ELR (cell line): ENCODE measurements around the gene VAMP4.
A peak's percentile ranks its signal among the peaks of the same experiment; 100 is the strongest.
"Not testable (repeated sequence)": the region's sequence is repeated elsewhere in the genome, so short reads cannot be mapped to it uniquely, and the experiment has no call there.

Experiments
- DNase-seq: peaks from one replicate; pipeline ENCODE4 v3.0.0-alpha.2; 2015; ENCODE audit warnings: low read depth

Gene VAMP4

DNA sequence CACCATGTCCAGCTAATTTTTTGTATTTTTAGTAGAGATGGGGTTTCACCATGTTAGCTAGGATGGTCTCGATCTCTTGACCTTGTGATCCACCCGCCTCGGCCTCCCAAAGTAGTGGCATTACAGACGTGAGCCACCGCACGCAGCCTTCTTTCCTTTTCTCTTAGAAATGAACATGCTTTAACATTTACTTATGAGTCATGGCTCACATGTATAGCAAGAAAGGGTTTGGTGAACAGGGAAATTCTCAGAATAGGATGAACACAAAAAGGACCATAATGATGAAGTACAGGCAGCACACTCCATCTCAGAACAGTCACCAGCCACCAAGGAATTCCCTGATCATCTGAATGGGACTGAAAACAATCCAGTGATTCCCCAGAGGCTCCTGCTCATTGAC lies 9.4 kb upstream of the VAMP4 start:
- DNase-seq, result no peak

DNA sequence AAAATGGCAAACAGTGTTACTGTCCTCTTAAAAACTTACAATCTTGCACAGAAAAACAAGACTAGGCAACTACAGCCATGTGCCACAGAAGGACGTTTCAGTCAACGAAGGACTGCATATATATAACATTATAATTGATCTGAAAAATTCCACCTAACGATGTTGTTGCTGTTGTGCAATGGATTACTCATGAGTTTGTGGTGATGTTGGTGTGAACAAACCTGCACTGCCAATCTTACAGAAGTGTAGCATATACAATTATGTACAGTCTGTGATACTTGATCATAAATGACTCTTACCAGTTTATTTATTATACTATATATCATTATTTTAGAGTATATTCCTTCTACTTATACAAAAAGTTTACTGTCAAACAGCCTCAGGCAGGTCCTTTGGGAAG lies 6.8 kb upstream of the VAMP4 start:
- no peak for DNase-seq

DNA sequence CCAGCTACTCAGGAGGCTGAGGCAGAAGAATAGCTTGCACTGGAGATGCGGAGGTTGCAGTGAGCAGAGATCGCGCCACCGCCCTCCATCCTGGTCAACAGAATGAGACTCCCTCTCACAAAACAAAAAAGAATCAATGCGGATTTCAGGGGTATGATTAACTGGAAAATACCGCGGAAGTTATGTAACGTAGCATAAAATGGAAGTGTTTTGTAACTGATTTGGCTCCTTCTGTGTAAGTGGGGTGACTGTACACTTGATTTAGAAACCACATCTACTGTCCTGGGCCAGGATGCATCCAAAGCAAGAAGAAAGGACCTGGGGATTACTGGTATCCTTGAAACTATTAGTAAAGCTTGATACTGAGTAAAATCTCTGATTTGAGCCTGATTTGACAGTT lies 3.1 kb upstream of the VAMP4 start:
- no peak for DNase-seq

DNA sequence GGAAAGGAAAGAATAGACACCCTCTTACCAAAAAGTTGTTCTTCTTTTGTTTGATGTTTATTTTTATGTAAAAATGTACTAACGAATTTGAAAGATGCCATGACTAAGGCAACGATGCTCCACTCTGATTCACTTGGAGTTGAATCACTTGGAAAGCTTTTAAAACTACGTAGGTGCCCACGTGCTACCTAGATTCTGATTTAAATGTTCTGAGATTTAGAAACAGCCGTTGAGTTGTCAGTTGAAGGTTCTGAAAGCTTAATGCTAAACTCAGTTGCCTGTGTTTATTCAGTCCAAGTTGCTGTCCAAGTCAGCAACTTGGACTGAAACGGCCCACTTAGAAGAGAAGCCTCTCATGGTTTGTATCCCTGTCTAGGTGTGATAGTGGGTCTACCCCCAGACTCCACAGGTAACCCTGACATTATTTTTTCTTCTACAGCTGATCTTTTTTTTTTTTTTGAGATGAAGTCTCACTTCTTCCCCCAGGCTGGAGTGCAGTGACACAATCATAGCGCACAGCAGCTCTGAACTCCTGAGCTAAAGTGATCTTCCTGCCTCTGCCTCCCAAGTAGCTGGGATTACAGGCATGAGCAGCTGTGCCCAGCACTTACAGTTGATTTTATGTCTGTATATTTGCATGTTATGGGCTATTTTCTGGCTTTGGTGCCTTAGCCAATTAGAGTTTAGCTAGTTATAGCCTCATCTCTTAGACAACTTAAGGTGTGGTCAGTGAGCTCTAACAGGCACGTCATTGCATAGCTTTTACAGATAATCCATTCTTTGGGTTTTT lies 1.4 kb upstream of the VAMP4 start:
- DNase-seq, result peak; percentile 91

DNA sequence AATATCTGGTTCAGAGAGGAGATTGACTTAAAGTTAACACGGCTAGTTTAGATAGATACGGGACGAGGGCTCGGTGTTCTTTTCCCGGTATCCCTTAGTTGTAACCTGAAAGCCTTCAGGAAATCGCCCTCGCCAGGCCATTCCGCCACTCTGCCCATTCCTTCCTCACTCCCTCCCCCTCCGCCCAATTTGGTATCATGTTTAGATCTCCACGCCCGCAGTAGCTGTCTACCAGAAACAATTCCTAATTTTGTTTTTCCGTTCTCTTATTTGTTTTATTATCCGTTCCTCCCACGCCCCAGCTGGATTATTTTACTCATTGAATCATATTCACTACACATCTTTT lies 685 bp upstream of the VAMP4 start:
- DNase-seq, result peak; percentile 71

DNA sequence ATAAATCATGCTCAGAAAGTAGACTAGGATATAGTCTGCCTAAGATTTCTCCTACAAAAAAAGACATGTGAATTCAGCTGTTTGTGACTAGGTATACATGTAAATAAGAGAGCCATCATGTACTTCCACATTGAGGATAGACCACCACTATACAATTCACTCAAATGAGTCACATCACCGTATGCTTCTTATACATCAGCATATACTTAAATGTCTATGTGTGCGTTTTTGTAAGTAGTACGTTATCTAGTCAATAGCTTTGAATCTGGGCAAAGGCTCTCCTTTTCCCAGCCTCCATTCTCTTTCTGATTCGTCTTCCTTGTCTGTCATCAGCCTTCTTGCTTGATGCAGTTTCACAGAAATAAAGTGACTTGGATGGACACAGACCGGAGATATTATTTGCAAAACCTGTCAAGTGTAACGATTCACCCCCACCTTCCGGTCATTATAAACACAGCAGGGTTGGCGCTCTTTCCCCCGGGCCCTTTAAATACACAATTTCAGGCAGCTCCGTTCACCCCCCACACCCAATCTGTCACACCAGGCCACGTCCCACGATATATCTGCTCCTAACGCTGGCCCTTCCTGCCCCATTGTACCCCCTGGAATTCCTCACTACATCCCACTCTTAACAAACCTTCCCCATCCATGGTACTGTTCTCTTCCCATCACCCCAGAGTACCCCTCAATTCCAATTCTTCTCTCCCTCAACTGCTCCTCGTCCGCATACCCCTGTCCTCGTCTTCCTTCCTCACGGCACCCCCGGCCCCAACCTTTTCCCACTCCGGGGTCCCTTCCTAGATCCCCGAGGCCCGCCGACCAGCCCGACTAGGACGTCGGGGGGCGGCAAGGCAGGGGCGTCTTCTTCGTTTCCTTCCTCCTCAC lies 636 bp downstream of the VAMP4 start:
- peak; percentile 58 for DNase-seq

DNA sequence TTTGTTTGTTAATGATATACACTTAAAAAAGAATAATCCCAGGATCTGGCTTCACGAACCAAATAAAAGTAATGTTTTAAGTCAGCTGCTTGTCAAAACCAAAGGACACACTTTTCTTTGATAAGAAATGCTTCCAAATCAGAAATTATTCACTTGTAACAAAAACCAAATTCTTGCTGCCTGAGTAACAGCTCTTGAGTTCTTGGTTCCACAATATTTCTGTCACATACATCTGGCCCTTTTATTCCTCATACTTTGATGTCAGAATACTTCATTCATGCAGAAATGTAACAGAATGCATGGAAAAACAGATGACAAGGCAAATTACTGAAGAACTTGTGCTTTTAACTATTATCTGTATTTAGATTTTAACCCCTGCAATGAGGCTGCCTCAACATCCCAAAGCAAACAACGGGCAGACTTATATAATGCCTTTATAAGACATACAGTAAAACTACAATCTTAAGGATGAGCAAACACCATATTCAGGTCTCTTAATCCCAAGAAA lies 1.5 kb downstream of the VAMP4 start:
- DNase-seq, result peak; percentile 45

DNA sequence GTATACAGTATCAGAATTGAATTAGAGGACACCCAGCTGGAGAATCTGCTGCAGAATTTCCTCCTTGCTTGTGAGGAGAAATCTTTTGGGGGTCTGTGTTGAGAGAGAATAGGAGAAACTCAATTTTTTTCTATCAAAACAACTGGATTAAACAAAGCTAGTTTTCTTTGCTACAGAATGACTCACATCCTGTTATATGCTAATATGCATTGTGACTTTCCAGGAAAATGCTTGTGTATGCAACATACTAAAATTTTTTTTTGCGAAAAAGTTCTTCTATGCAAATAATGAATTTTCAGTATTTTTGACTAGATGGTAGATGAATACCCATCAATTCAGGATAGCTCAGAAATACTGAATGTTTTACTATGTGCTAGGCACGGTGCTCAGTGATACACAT lies 2.2 kb downstream of the VAMP4 start:
- DNase-seq, result peak; percentile 72

DNA sequence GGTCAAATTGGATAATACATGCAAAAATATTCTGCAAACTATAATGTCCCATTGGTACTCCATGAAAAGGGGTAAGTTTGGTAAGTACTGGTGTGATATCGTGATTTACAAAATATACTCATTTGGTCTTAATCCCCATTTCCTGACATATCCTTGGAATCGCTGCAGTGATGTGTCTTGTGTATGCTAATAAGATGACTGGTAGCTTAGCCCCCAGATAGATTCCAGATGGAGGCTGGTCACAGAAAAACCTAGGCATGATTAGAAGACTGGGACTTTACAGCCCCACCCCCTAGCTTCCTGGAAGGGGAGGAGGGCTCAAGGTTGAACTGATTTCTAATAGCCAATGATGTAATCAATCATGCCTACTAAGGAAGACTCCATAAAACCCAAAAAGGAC lies 3.0 kb downstream of the VAMP4 start:
- DNase-seq, result peak; percentile 71

DNA sequence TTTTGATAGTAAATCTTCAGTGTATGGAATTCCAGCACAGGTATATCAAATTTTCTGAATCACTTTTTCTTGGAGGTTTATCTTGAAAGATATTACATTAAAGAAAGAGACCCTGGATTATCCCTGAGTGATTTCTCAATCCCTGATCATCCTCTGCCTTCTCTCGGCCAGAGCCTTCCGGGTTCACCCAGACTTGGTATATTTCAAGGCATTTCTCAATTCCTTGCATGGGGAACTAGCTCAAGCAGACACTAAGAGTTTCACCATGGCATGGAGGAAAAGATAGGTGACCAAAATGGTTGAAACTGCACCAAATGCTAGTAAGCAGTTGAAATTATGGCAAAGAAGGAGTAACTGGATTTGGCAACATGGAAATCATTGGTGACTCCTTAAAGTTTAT lies 5.7 kb downstream of the VAMP4 start:
- no peak for DNase-seq

DNA sequence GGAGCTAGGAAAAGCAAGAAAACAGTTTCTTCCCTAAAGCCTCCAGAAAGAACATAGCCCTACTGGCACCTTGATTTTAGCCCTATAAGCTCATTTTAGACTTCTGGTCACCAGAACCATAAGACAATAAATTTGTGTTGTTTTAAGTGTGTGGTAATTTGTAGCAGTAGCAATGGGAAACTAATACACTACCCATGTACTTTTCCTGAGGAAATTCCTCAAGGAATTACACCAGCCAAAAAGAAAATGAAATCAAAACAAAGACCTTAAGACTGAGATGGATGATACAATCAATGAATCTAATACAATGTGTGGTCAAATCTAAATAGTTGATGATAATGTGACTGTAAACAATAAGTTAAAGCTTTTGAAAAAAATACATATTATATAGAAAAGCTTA lies 11.8 kb downstream of the VAMP4 start:
- DNase-seq, result no peak

DNA sequence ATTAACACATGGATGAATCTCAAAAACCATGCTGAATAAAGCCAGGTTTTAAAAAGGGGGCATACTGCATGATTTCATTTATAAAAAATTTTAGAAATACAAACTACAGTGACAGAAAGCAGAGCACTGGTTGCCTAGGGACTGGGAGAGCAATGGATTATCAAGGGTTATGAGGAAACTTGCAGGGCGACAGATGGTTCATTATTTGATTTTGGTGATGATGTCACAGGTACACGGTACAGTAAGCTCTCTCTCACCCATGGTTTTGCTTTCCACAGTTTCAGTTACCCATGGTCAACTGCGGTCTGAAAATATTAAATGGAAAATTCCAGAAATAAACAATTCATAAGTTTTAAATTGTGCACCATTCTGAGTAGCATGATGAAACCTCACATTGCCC lies 14.1 kb downstream of the VAMP4 start:
- no peak for DNase-seq

DNA sequence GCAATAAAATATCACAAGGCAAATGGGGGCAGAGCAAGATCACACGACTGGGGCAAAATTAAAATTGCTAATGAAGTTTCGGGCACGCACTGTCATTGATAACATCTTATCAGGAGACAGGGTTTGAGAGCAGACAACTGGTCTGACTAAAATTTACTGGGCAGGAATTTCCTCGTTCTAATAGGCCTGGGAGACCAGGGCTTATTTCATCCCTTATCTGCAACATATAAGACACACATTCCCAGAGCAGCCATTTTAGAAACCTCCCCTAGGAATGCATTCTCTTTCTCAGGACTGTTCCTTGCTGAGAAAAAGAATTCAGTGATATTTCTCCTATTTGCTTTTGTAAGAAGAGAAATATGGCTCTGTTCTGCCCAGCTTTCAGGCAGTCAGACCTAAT lies 18.7 kb downstream of the VAMP4 start:
- not testable (repeated sequence) for DNase-seq

DNA sequence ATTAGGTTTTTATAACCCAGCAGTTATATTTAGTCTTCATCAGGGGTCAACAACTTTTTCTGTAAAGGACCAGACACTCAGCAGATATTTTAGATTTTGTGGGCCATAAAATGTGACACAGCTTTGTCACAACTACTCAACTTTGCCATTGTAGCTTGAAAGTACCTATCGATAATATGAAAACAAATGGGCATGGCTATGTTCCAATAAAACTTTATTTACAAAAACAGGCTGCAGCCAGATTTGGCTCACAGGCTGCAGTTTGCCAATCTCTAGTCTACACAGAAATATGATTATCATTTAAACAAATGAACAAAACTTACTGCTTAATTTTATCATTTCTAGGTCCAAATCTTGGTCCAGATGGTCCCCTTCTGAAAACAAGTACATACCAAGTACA lies 23.0 kb downstream of the VAMP4 start:
- no peak for DNase-seq

DNA sequence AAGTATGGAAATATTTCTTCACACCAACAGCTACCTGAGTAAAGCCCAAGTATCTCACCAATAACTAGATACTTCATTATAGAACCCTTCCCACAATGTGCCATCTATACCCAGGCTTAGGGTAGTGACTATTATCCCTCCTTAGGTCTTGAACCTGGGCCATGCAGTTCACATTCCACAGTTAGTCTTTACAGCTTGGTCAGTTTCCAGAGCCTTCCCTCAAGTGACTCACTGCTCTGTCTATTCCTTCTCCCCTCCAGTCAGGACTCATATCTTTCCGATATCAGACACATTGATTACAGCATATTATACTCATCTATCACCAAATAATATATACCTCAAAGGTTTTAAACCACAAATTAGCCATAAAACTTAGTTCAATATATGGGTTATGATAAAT lies 23.6 kb downstream of the VAMP4 start:
- peak; percentile 42 for DNase-seq

DNA sequence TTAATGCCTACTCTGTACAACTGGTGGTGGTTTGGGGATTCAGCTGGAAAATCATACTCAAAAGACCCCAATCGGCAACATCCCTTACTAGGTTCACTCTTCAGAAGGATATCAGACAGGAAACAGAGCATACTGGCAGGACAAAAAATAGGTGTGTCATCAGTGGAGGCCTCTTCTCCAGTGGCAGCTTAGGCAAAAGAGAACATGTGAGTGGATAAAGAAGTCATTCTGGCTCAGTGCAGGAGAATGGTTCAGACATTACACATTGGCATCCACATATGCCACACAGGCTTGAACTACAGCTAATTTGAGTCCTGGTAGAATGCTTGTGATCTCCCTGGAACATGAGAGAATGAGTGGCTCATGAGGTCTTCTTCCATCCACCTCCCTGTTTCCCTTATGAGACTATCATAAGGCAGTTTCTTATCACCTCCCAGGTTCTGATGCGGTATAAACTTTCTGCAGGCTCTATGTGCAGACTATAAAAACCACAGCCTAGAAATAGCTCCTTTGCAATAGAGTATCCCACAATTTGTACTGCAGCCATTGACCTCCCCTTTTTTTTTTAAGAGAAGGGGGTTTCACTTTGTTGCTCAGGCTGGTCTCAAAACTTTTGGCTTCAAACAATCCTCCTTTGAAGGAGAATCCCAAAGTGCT lies 24.7 kb downstream of the VAMP4 start:
- DNase-seq, result peak; percentile 22

DNA sequence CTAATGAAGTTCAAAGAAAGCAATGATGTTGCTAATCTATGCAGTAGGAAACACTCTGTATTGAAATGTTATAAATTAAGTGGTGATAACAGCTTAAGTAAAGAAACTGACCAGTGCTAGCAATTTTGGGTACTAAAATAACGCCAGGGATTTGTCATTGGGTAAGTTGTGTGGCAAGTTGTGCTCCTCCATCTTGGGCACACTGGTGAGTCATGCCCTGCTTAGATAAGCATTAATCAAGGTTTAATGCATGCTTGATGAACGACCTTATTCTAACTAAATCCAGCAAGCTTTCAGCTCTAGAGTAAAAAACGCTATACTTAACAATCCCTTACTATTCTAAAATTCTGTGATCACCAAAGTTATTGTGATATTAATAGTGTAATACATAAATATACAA lies 25.2 kb downstream of the VAMP4 start:
- peak; percentile 30 for DNase-seq

DNA sequence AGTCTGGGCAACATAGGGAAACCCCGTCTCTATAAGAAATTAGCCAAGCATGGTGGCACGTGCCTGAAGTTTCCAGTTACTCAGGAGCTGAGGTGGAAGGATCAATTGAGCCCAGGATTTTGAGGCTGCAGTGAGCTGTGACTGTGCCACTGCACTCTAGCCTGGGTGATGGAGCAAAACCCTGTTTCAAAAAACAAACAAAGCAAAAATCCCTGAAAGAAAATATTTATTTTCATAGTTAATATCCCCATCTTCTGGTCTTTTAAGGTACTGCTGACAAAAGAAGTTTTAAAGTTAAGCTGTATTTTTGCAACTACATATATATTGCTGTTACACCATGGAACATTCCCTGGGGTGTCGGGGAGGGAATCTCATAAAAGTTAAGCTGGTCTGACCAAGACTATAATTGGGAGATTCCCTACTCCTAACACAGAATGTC lies 26.0 kb downstream of the VAMP4 start:
- peak; percentile 44 for DNase-seq

DNA sequence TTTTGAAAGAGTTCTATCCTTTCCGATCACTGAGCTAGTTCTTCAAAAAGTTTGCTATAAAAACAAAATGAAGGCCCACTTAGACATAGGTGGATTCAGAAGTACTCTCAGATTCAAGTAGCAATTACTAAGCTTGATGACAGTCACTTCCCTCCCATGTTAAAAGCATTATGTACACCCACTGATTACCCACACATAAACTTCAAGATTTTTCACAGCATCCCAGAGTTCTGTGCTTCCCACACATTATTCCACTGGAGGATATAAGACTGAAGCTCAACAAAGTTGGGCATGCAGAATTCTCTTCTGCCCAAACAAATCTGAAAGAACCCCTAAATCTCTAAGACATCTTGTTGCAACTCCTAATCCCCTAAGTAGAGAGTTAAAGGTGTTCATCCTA lies 29.5 kb downstream of the VAMP4 start:
- no peak for DNase-seq

DNA sequence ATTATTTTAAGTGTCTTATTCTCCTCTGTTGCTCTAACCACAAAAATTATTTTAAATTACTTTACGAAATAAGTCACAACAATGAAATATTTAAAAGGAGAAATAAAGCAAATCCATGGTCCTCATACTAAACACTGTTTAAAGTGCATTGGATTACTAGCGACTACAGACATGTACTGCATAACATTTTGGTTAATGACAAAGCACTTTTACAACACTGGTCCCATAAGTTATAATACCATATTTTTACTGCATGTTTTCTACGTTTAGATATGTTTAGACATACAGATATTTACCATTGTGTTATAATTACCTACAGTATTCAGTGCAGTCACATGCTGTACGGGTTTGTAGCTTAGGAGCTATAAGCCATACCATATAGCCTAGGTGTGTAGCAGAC lies 30.2 kb downstream of the VAMP4 start:
- no peak for DNase-seq

DNA sequence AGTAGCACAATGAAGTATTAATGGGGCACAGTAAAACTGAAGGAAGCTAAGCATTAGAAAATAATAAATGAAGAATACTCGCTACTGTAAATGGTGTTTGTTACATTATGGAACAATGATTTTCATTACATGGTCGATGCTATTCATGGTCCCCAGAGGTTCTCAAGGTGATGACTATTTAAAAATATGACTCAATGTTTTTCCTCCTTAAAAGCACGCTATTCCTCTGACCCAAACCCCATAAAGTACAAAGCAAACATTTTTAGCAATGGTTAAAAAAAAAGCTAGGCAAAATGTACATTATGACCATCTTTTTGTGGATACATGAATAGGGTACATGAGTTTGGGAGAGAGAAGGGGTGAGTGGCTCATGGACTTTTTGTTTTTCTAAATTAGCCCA lies 34.3 kb downstream of the VAMP4 start:
- DNase-seq, result no peak

DNA sequence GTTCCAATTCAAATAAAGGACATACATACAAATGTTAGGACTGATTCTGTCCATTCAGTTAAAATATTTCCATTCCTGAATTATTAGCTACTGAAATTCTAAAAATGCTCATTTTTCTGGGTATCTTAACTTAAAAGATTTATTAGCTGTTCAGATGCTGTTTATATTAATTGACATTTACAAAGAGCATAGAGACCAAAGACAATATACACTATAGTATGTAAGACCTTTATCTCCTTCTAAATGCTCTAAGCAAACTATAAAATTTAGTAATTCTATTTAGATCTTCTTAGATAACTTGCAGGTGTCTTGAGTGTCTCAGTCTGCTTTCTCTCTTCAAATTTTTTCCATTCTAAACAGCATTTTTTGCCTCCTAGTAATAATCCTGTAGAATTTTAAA lies 39.3 kb downstream of the VAMP4 start:
- DNase-seq, result no peak

DNA sequence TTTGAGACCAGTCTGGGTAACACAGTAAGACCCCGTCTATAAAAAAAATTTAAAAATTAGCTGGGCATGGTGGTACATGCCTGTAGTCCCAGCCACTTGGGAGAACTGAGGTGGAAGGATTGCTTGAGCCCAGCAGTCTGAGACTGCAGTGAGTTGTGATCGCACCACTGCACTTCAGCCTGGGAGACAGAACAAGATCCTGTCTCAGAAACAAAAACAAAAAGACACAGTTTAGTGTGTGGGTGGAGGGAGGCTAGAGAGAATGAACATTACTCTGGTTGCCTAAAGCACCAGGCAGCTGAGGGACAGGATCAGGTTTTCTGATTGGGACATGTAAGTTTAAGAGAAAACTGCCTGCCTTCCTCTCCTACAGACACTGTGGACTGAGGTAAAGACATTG lies 42.3 kb downstream of the VAMP4 start:
- DNase-seq, result no peak
